ACHN (cell line): Measurements from ENCODE around the gene CLEC12A.
"Not testable (repeated sequence)": the region's sequence is repeated elsewhere in the genome, so short reads cannot be mapped to it uniquely, and the experiment has no call there.

Experiments
- DNase-seq: peaks from one replicate; pipeline ENCODE4 v3.0.0-alpha.2; 2015
- in situ Hi-C: cut with HindIII; loops from 2 replicates; pipeline ENCODE4 v1.10.0; 2017; ENCODE audit warnings: low sequenced_read_pairs, low pct_ligation_motif_present, low pct_unique_long_range_greater_than_20kb

The CLEC12A gene

GRCh38 chr12:9971181-9971580 is at the start of gene CLEC12A:
CLEC12A (plus strand) TSS chr12:9971409; CDS start chr12:9971597, 188 bp downstream.
- no peak for DNase-seq
- in situ Hi-C loops = no loop called here

GRCh38 chr12:9922429-9922828 is 48.8 kb upstream of the CLEC12A start:
- DNase-seq = no peak
- in situ Hi-C loops = no loop called here

DNA sequence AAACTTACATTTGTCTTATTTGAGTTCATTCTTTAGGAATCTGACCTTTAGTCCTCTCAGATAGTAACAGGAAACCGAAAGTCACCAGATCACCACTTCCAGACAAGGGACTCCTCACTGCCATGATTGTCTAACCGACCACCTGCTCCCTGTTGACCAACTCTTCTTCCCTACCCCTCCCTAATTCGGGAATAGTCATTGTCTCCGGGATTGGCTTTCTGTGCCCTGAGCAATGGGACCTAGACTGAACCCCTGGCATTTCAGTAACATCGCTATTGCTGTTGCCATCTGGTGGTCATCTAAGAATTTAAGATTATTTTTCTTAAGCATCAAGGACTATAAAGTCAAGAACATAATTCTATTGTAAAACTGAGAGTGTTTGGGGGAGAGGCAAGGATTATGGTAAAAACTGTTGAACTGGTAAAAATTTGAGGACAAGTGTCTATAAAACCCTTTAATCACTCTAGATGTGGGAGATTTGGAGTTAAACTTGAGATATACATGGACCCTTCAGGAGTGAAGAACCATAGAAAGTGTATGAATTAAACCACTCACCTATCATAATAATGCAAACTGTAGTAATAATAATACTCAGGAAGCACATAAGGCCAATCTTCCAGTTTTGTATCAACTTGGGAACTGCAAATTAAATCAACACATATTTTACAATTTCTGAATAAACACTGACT is 45.4 kb upstream of the CLEC12A start:
- in situ Hi-C loops = no loop called here
- DNase-seq = peak; percentile 71

DNA sequence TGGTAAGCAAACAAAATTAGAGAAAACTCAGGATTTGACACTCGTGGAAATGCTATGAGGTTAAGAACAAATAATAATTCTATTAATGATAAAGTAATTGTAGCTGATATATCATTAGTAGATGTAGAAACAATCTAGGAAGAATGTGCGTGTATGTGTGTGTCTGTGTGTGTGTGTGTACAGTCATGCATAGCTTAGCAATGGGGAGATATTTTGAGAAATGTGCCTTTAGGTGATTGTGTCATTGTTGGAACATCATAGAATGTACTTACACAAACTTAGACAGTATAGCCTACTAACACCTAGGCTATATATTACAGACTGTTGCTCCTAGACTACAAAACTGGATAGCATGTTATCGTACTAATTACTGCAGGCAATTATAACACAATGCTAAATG is 44.3 kb upstream of the CLEC12A start:
- in situ Hi-C loops = no loop called here
- no peak for DNase-seq

DNA sequence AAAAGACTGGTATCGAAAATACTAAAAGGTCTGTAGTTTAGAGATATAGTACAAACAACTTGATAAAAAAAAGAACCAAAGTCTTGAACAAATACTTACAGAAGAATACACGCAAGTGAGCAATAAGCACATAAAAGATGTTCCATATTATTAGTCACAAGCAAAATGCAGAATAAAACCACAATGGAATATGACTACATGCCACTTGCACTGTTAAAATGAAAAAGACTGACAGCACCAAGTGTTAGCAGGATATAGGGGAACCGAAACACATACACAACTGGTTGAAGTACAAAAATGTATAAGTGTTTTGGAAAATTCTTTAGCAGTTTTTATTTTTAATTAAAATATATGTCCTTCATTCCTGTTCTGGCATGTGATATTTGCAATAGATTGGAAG is 42.6 kb upstream of the CLEC12A start:
- DNase-seq = no peak
- in situ Hi-C loops = no loop called here

DNA sequence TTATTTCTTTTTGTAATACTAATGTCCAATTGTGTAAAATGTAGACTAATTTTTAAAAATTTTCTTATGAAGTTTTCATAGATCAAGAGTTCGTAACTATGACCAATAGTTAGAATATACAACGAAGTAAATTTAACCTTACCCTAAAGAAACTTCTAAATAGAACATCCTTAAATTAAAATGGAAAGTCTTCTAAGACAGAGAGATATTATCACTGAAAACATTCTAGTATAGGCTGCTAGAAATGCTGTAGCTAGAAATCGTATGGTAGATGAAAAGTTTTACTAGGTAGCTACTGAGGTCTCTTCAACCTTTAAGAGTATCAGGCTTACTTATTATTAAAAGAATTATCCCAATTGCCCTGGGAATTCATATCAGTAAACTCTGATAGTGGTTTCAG is 40.0 kb upstream of the CLEC12A start:
- in situ Hi-C loops = no loop called here
- no peak for DNase-seq

DNA sequence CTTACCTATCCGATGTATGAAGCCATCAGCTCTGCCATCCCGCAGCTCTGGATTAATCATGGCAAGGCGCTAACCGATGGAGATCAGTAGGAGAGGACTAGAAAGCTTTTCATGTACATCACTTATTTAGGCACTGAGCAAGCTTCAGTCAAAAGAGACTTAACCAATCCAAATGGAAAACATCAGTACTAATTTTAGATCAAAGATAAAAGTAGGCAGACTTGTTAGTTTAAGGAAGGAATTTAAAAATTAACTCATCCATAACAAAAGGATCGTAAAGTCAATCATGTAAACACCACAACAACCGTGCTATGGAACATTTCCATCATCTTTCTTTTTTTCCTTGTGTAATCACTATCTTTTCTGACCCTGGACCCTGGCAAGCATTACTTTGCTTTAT is 38.9 kb upstream of the CLEC12A start, which contains the start of gene CLEC2A:
Gene CLEC2A (minus strand): TSS at position 101 of the 400 bp plus-strand sequence. CDS start 41 bp downstream, at position 60.
- DNase-seq = no peak
- in situ Hi-C loops = no loop called here

DNA sequence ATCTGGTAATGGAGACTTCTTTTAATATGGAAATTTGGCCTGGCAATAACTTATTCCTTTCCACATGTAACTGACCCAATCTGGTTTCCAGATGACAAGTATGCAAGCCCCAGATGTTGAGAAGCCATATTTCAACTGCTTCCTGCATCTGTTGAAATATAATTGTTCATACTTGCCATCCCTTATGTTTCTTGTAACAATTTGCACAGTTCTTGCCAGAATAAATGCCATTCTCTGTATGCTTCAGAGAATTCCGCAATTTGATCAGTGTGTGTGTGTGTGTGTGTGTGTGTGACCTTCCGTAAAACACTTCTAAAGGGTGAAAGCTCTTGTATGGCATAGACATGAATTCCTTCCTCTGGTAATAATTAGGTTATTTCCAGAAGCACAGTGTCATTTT is 37.3 kb upstream of the CLEC12A start:
- DNase-seq = no peak
- in situ Hi-C loops = no loop called here

DNA sequence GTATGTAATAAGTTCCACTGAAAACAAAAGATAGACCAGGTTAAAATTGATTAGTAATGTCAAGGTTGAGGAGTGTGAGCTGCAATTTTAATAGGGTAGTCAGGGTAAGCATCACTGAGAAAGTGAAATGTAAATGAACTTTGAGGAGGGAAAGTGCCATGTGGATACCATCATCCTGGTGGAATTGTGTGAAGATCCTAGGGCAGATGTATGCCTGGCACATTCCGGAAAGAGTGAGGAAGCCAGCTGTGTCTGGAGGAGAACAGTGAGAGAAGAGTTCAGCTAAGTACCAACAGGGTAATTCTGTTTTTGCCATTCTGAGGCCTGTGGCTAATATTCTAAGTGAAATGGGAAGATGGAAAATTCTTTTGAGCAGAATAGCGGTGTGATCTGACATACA is 36.2 kb upstream of the CLEC12A start:
- DNase-seq = no peak
- in situ Hi-C loops = no loop called here

DNA sequence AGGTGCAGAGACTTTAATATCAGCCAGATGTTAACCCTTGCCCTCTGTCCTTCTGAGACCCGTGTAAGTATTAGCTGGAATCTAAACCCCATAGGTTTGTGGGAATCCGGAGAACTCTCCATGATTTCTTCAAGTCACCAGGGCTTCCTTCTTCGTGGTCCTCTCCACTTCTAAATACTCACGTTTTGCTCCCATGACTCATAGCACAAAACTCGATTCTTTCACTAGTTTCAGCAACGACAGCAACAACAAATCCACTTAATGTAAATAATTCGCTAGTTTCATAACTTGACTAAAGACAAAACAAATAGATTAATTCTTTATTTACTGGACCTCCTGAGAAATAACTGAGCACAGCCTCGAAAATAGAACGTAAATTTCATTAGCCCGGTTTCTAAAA is 34.6 kb upstream of the CLEC12A start:
- in situ Hi-C loops = no loop called here
- DNase-seq = no peak

DNA sequence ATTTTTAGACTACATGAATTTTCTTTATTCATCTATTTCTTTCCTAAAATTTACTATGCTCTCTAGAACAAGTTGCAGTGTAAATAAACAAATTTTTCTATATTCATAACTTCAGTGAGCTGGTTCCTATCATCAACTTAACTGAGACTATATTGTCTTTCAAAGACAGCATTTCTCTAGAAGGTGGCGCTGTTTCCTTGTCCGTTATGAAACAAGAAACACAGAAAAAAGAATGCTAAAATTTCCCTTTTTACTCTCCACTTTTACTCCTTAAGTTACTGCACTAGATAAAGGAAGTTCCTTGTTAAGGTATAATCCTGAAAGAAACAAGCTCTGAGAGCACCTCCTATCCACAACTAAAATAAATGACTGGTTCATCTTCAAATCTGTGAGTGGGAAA is 30.8 kb upstream of the CLEC12A start:
- in situ Hi-C loops = no loop called here
- DNase-seq = peak; percentile 14

GRCh38 chr12:9941838-9942237 is 29.4 kb upstream of the CLEC12A start:
- no peak for DNase-seq
- in situ Hi-C loops = no loop called here

- no peak for DNase-seq
- in situ Hi-C loops = no loop called here
Measured at GRCh38 chr12:9943240-9943639, 28.0 kb upstream of the CLEC12A start.

DNA sequence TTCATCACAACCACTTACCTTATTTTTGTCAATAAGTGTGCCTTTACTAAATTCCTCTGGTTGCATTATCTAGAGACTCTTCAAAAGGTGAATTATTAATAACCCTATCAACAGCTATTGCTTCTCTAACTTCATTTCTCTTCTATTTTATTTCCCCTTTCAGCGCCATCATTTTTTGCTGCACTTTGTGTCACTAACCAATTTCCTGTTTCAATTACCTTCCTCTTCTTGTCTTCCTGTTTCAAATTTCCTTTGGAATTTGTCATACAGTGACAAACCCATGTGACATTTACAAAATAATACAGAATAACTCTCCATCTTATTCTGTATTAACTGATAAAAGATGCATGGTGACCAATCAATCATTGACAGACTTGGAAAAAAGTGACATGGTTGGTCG is 26.8 kb upstream of the CLEC12A start:
- no peak for DNase-seq
- in situ Hi-C loops = no loop called here

GRCh38 chr12:9947674-9948073 is 23.5 kb upstream of the CLEC12A start:
- in situ Hi-C loops = no loop called here
- DNase-seq = no peak

DNA sequence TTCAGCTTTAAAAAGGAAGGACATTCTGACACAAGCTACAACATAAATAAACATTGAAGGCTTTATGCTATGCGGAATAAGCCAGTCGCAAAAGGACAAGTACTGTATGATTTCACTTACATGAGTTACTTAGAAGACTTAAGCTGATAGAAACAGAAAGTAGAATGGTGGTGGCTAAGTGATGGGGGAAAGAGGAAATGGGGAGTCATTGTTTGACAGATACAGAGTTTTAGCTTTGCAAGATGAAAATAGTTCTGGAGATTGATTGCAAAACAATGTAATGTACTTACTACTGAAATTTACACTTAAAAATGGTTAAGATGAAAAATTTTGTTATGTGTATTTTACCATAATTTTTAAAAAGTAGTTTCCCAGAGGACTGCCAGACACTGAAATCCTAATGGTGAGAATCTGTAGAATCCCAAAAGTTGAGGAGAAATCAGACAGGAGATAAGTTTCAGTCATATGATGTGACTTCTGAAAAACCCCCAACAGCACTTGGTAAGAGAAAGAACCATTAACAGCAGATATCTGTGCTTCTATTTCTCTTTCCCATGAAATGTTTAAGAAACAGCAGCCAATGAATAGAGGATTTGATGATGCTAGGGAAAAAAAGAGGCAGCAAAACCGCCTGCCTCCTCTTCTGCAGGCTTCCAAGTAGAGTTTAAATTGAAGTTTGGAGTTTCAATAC is 22.5 kb upstream of the CLEC12A start:
- in situ Hi-C loops = no loop called here
- DNase-seq = no peak

DNA sequence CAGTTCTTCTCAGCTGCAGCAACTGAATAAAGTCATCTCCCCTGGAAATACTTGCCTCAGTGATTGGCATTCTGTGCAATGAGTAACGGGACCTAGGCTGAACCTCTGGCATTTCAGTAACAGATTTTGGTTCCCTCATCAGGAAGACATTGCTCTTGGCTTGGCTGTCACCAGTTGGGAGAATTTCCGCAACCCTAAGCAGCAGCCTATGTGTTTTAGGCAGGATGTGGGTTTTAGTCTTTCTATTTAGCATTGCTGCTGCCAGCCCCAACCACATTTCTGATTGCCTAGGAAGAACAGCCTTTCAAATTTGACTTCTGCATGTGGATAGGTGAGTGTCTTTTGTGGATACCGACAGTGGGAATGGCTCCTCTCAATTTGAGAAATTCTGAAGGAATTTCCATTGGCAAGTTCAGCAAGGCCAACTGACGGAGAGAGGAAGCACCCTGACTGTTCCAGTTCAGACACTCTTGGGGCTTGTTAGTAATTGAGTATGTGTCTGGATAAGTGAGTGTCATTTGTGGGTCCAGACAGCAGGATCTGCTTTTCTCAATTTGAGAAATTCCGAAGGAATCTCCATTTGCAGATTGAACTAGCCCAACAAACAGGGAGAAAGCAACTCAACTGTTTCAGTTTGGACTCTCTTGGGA is 20.1 kb upstream of the CLEC12A start:
- in situ Hi-C loops = no loop called here
- no peak for DNase-seq

DNA sequence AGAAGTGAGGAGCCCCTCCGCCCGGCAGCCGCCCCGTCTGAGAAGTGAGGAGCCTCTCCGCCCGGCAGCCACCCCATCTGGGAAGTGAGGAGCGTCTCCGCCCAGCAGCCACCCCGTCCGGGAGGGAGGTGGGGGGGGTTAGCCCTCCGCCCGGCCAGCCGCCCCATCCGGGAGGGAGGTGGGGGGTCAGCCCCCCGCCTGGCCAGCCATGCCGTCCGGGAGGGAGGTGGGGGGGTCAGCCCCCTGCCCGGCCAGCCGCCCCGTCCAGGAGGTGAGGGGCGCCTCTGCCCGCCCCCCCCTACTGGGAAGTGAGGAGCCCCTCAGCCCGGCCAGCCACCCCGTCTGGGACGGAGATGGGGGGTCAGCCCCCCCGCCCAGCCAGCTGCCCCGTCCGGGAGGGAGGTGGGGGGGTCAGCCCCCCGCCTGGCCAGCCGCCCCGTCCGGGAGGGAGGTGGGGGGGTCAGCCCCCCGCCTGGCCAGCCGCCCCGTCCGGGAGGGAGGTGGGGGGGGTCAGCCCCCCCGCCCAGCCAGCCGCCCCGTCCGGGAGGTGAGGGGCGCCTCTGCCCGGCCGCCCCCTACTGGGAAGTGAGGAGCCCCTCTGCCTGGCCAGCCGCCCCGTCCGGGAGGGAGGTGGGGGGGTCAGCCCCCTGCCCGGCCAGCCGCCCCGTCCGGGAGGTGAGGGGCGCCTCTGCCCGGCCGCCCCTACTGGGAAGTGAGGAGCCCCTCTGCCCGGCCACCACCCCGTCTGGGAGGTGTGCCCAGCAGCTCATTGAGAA is 18.1 kb upstream of the CLEC12A start:
- DNase-seq, in situ Hi-C loops: not testable (repeated sequence)

GRCh38 chr12:9957834-9958233 is 13.4 kb upstream of the CLEC12A start:
- no peak for DNase-seq
- in situ Hi-C loops = no loop called here
